GM12874 (cell line): Measurements from ENCODE around the gene PHTF1.

Source experiments
- CTCF ChIP-seq: IDR thresholded peaks from 2 replicates; pipeline ENCODE4 v1.5.1; 2011; ENCODE audit warnings: low read depth, mild to moderate bottlenecking, control low read depth, low read length, moderate library complexity; ENCODE audit not compliant: insufficient read depth

The PHTF1 gene

DNA sequence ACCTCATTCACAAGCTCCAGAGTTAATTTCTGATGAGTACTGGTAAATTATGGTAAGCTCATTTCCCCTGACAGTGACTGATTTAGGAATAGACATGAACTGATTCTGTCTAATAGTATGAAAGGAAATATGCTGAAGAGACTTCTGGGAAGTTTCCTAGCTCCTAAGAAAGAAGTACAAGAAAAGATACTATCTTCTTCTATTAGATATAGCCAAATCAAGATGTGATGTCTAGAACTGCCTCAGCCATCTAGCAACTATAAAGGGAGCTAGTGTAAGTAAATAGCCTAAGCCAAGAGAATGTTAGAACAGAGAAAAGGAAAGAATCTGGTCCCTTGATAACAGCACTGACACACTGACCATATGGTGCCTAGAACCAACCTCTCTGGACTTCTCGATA, 10.7 kb upstream of the PHTF1 start:
- no peak for TF ChIP-seq CTCF

DNA sequence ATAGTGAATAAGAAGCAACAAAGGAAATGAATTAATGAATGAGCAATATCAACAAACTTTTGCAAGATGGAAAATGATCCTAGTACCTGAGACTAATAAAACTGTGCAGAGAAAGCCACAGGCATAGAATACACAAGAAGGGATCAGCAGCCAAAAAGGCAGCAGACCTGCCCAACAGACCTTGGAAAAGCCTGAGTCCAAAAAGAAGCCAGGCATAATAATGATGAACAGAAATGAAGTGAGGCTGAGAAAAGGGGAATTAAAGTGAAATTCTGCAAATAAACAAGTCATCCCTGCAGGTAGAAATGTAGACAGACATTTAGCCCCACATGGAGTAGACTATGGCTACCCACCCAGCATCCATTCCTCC, 10.3 kb upstream of the PHTF1 start:
- TF ChIP-seq CTCF, result no peak

GRCh38 chr1:113768916-113769600, 9.8 kb upstream of the PHTF1 start:
- no peak for TF ChIP-seq CTCF

- TF ChIP-seq CTCF, result no peak
Measured at GRCh38 chr1:113765306-113766230, 6.3 kb upstream of the PHTF1 start.

DNA sequence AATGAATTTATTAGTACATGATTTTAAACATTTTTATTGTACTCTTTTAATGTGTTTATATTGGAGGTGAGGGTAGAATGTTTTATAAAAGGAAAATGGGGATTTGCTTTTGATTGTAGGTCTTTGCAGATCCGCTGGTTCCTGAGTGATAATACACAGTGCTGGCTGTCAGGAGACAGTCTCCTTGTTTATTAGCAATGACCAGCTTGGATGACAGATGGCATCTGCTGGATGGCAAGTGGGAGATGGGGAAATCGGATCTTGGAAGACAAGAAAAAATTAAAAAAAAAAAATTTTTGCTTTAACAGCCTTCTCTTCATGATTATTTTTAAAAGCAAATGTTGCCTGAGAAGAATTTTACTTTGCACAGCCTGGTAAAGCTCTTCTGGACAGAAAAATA, 4.4 kb upstream of the PHTF1 start:
- TF ChIP-seq CTCF, result no peak

- TF ChIP-seq CTCF, result no peak
Measured at GRCh38 chr1:113761937-113762336, 2.7 kb upstream of the PHTF1 start.
